DMS114 treated with DMSO at 0.1 percent for 48 hours (cell line): ENCODE results near the gene RPL28.
A peak's percentile ranks its signal among the peaks of the same experiment; 100 is the strongest.

Experiments
- DNase-seq: peaks from one replicate; lab custom pipeline; 2025; ENCODE audit not compliant: unreplicated experiment; lab: John Stamatoyannopoulos, UW

Gene RPL28

DNA sequence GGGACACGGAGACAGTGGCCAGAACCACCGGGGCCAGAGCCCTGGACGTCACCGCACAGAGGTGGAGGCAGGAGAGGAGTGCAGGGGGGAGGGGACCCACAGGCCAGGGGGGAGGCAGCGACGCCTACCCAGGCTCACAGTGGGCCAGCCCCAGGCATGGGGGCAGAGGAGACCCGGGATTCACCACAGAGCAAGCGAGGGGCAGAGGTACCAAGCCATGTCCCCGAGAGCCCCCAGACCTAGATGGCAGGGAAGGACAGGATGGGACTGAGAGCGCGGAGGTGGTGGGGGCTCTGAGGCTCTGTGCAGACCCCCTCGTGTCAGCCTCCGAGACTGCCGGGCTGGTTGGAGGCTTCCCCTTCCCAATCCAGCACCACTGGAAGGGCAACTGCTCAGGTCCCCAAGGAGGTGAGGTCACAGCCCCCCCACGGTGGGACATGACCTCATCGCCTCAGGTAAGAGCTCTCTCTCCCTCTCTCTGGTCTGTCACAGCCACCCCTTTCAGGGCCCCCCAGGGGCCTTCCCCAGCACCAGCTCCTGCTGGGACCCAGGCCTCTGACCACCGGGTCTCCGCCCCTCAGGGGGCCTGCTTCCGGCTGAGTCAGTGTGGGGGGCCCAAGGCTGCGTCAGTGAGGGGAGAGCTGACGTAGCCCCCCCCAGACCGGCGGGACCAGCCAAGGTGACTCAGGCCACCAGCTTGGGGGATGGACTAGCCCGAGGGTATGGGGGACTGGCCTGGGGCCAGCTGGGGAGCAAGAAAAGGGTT is 13.2 kb upstream of the RPL28 start:
- DNase-seq = no peak

DNA sequence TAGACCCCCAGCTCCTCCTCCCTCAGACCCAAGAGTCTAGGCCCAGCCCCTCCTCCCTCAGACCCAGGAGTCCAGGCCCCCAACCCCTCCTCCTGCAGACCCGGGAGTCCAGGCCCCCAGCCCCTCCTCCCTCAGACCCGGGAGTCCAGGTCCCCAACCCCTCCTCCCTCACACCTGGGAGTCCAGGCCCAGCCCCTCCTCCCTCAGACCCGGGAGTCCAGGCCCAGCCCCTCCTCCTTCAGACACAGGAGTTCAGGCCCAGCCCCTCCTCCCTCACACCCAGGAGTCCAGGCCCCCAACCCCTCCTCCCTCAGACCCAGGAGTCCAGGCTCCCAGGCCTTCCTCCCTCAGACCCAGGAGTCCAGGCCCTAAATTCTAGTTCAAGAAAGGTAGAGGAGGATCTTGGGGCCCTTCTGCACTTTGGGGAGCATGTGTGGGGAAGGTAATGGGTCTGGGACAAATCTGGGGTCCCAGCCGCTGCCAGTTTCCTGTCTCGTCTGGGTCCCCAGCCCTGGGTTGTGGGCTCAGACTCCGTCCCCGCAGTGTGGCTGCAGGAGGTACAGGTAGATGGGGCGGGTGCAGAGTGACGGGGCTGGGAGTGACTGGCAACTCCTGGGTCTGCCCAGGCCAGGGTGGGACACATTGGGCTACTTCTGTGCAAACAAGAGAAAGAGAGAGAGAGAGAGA is 12.3 kb upstream of the RPL28 start:
- no peak for DNase-seq

DNA sequence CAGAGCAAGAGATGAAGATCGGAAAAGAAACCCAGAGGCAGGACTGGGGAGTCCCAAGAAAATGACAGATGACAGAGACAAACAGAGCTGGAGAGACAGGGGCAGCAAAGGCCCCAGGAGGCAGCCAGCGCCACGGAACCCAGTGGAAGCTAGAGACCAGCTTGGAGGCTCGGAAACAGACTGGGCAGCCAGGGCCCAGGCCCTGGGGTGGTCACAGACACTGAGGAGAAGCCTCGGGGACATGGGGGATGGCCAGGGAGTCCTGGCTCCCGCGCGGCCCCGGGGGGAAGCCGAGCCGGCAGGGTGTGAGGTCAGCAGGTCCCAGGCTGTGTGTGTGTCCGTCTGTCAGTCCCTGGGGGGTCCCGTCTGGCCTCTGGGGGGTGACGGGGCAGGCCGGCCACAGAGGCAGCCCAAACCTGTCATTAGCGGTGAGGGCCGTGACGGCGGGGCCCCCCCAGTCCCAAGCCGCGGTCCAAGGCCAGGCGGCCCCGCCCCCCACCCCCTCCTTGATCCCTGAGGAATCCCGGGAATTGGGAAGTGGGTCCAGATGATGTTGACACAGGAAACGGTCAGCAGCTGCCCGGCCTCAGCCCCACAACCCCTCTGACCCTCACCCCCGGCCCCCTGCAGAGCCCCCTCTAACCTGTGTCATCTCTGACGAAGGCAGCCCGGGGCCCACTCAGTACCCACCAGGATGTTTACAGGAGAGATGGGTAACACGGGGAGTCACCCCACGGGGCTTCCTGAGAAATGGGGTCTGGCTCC is 11.6 kb upstream of the RPL28 start:
- DNase-seq = no peak

DNA sequence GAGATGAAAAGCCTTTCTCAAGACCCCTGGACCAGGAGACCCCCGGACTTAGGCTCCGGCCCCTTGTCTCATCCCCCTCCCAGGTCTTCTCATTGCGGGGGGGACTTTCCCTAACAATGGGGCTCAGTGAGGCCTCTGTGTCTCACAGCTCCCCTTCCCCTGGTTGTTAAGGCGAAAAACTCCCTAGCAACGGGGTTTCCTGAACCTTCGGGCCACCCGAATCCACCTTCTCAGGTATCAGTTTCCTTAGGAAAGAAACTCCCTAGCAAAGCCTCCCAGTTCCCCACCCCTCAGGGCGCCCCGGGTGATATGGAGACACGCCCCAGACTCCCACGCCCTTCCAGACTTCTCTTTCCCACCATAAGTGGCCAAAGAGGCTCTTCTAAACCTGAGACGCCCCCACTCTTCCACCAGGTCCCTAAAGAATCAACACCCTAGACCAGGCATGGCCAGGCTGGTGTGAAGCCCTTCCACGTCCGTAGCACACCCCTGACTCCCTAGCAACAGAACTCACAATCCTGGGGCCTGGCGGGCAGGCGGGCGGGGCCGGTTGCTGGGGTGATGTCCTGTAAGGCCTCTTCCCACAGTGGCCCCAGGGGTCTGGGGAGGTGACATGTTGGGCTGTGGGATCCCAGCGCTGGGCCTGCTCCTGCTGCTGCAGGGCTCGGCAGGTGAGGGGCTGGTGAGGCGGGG is 9.3 kb upstream of the RPL28 start, which contains the start of gene TMEM190:
Gene TMEM190 (plus strand): TSS at position 586 of the 693 bp plus-strand sequence. CDS start 28 bp downstream, at position 614.
- no peak for DNase-seq

DNA sequence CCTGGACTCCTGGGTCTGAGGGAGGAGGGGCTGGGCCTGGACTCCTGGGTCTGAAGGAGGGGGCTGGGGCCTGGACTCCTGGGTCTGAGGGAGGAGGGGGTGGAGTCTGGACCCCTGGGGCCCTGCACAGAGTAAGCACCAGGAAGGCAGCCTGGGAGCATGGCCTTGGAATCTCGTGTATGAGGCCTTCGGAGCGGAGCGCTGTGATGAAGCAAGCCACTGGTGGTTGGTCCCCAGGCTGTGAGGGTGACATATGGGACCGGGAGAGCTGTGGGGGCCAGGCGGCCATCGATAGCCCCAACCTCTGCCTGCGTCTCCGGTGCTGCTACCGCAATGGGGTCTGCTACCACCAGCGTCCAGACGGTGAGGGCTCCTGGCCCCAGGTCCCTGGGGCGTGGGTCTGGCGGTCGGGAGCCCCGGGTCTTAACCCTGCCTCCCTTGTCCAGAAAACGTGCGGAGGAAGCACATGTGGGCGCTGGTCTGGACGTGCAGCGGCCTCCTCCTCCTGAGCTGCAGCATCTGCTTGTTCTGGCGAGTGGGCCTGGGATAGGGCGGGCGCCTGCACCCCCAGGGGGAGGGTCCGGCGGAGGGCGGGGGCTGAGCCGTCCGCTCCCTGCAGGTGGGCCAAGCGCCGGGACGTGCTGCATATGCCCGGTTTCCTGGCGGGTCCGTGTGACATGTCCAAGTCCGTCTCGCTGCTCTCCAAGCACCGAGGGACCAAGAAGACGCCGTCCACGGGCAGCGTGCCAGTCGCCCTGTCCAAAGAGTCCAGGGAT is 8.2 kb upstream of the RPL28 start:
- no peak for DNase-seq

DNA sequence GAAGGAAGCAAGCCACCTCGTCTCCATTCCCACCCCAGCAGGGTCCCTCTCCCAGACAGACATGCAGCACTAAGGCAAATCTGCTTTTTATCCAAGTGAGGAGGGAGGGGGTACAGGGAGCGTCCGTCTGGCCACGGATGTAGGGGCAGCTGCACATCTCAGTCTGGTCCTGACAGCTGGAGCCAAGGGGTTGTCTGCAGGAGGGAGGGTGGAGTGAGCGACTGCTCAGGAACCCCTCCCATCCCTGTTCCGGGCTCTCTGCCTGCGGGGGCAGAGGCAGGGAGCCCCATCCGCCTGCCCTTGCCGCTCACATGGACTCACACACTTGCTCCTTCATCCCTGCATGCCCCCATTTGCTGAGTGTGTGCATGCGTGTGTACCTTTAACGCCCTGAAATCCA is 6.6 kb upstream of the RPL28 start:
- DNase-seq = no peak

DNA sequence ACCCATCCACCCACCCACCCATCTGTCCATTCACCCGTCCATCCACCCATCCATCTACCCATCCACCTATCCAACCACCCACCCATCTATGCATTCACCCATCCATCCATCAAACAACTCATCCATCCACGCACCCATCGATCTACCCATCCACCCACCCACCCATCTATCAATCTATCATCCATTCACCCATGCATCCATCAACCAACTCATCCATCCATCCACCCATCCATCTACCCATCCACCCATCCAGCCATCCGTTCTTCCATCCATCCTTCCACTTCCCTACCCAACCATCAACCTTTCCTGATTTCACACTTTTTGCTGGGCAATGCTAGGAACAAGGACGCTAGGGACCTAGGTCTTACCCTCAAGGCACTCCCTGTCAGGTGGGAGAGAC is 3.7 kb upstream of the RPL28 start:
- no peak for DNase-seq

DNA sequence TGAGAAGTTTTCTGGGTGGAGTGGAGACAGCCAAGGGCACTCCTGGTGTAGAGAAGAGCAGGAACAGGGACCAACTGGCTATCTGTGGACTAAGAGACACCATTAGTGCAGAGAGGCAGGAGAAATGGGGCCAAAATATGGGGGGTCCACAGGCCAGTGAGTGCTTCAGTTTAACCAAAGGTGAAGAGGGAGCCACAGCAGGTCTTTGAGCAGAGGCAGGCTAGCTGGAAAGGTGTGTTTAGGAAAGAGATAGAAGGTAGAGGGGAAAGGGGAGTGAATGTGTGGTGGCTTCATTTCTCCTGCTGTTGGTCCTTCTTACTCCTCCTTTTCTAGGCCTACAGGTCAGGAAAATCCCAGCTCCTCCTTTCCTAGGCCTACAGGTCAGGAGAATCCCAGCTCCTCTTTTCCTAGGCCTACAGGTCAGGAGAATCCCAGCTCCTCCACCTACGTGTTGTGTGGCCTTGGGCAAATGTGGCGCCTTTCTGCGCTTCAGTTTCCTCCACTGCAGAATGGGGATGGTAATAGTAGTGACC is 3.1 kb upstream of the RPL28 start:
- no peak for DNase-seq

DNA sequence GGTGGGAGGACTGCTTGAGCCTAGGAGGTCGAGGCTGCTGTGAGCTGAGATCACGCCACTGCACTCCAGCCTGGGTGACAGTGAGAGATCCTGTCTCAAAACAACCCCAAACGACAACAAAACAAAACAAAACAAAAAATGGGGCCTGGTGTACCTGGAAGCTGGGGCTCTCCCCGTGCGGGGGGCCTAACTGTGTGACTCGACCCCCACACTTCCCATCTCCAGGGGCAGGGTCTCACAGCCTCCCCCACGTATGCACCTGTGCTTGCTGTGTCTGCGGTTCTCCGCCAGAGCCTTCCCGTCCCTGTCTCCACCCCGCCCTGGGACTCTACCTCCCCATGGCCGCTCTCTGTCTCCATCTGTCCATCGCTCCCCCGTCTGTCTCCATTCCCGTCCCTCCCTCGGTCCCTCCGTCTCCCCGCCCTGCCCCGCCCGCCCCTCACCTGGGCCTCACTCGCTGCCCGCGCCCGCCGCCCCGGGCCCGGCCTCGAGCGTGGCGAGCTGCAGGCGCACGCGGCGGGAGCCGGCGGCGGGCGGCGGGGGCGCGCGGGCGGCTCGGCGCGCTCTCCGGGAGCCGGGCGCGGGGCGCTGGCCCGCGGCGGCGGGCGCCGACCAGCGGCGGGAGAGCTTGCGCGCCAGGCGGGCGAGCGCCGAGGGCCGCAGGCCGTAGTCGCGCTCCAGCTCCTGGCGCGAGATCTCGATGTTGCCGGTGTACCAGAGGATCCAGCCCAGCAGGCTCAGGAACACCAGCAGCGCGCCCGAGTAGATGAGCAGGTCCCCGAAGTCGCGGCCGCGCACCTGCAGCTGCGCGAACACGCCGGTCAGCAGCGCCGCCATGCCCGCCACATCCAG is 2.2 kb upstream of the RPL28 start:
- DNase-seq = peak; percentile 59

DNA sequence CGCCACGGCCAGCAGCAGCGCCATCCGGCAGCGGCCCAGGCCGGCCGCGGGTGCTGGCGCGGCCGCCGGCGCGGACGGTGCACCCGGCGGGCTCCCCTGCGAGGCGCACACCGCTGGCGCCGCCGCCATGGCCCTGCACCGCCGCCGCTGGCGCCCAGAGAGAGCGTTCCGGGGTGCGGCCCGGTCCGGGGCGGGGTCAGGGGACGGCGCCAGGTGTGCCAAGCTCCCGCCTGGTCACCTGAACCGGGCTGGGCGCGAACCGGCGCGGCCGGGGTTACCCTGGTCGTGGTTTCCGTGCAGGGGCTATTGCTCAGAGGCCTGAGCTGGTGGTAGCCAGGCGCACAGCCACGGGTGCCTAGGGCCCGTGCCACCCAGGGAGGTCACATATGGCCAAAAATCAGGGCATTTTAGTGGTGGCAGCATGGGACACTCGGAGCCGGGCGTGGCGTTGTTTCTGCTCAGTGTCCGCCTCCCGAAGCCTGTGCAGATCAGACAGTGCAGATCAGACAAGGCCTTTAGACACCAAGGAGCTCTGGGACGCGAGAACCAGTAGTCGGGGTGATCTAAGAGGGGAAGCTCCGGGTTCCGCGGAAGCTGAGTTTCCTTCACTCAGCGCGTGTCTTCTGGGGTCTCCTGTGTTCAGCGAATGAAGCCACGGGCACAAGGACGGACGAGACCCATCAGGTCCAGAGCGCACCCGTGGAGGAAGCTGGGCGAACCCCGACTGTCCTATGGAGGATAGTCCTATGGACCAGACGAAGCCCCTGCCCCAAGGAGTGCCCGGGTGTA is 1.4 kb upstream of the RPL28 start, which contains the start of gene TMEM238:
Gene TMEM238 (minus strand): TSS at position 162 of the 789 bp plus-strand sequence. CDS start 33 bp downstream, at position 129.
- no peak for DNase-seq

DNA sequence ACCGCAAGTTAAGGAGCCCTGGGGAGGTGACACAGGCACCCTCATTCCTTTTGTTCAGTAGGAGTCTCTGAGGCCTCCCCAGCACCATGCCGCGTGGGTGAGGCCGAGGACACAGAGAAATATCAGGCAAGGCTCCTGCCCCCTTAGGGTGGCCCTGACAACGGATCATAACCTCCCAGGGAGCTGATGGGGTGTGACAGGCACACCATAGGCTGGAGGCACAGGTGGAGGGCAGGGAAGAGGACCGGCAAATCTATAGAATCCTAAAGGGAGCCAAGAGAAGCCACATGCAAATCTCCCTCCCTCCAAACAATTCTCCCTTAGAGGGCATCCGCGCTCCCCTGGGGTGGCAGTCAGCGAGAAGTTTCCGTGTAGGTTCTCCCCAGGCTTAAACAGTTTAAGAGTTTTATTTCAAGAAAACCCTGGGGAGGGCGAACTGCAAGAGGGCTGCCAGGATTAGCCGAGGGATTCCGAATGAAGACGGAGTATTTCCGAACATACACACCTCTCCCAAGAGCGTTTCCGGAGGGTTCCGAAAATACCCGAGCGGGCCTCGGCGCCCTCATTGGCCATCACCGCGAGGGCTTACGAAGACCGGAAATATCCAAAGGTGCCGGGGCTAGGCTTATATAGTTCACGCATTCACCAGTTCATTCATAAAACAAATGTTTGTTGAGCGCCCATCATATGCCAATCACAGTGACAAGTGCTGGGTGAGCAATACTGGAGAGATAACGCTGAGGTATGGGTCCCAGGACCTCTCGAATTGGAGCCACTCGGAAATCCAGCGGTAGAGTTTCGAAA is 610 bp upstream of the RPL28 start:
- peak; percentile 97 for DNase-seq

DNA sequence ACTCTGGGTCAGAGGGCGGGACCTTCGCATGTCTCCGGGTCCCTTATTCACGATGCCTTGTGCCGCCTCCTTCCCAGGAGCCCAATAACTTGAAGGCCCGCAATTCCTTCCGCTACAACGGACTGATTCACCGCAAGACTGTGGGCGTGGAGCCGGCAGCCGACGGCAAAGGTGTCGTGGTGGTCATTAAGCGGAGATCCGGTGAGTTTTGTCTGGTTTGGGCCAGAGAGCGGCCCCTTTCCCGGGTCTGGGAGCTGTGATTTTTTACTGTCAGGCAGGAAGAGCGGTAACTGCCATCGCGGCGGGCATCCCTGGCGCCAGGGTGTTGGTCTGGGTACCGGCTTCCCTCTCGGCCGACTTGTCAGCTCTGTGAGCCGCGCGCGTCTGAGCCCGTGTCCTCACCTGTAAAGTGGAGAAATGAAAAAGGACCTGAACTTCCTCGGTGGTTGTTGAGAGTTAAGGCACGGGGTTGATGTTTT is 800 bp downstream of the RPL28 start:
- no peak for DNase-seq

DNA sequence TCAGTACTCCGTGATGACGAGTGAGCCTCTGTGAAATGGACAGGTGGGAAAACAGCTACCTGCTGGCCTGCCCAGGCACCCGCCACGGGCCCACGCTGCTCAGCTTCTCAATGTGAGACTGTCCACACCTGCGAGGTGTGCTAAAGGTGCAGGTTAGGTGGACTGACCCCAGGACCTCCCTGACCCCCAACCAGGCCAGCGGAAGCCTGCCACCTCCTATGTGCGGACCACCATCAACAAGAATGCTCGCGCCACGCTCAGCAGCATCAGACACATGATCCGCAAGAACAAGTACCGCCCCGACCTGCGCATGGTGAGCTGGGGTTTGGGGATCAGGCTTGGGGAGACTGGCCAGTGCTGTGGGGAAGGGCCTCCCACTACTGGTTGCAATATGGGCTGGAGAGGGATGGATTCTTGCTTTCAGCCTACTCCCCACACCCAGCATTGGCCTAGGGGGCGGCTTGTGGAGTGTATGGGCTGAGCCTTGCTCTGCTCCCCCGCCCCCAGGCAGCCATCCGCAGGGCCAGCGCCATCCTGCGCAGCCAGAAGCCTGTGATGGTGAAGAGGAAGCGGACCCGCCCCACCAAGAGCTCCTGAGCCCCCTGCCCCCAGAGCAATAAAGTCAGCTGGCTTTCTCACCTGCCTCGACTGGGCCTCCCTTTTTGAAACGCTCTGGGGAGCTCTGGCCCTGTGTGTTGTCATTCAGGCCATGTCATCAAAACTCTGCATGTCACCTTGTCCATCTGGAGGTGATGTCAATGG is 2.2 kb downstream of the RPL28 start:
- DNase-seq = no peak

DNA sequence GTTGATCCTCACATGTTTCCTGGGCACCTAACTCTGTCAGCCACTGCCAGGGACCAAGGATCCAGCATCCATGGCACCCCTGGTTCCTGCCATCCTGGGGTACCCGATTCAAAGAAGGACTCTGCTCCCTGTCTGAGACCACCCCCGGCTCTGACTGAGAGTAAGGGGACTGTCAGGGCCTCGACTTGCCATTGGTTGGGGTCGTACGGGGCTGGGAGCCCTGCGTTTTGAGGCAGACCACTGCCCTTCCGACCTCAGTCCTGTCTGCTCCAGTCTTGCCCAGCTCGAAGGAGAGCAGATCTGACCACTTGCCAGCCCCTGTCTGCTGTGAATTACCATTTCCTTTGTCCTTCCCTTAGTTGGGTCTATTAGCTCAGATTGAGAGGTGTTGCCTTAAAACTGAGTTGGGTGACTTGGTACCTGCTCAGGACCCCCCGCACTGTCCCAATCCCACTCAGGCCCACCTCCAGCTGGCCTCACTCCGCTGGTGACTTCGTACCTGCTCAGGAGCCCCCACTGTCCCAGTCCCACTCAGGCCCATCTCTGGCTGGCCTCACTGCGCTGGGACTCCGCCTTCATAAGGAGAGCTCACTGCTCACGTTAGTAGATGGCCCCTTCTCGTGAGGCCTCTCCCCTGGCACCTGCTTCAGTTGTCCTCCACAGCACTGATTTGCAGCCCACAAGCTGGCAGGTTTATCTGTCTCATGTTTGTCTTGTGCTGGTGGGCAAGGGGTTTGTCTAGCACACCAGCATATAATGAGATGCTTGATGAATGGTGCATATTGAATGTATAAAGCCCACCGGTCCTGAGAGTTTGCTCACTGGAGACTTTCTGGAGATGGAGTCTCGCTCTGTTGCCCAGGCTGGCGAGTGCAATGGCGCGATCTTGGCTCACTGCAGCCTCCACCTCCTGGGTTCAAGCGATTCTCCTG is 3.9 kb downstream of the RPL28 start:
- DNase-seq = no peak

DNA sequence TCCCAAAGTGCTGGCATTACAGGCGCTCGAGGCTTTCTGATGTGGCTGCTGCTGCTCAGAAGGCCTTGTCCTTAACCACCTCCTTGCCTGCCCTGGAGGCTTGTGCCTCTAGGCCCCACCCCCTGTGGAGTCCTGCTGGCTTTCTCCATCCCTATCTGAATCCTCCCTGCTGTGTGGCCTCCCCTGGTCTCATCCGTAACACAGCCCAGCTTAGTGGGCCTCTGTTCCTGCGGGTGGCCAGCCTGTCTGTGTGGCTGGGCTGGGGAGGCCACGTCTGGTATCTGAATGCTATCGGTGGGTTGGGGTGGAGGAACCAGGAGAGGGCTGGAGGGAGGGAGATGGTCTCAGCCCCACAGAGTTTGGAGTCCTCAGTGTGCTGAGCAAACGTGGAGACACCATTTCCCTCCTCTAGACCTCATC is 4.7 kb downstream of the RPL28 start:
- DNase-seq = no peak
